ENCODE data around the gene ATP8B4.

GRCh38 chr15:50164458-50164857, 45.4 kb upstream of the ATP8B4 start:
- TF ChIP-seq CTCF (IDR thresholded peaks at IDR 0.05) = no peak
- no peak for TF ChIP-seq TAF1 (IDR thresholded peaks at IDR 0.05; ENCODE audit: borderline replicate concordance, low read depth, low read length)
- TF ChIP-seq NFIC (IDR thresholded peaks at IDR 0.05; ENCODE audit: borderline replicate concordance) = no peak
- no peak for TF ChIP-seq RFX5 (IDR thresholded peaks at IDR 0.05; ENCODE audit: low read length)
- no peak for TF ChIP-seq EP300 (IDR thresholded peaks at IDR 0.05; ENCODE audit: borderline replicate concordance in 1 of 2, low read depth in 1 of 2, low read length in 1 of 2)
- TF ChIP-seq USF2 (IDR thresholded peaks at IDR 0.05; ENCODE audit: borderline replicate concordance, low read depth, low read length) = no peak
- no peak for TF ChIP-seq EZH2phosphoT487 (IDR thresholded peaks at IDR 0.05; ENCODE audit: borderline replicate concordance, low read depth)
- TF ChIP-seq YY1 (IDR thresholded peaks at IDR 0.05; ENCODE audit: low read depth) = no peak
- no peak for TF ChIP-seq REST (IDR thresholded peaks at IDR 0.05; ENCODE audit: low read depth, low read length)
- no peak for TF ChIP-seq IRF3 (IDR thresholded peaks at IDR 0.05; ENCODE audit: low read depth, low read length)
- no peak for TF ChIP-seq MAX (IDR thresholded peaks at IDR 0.05; ENCODE audit: low read depth)
- TF ChIP-seq ZBTB33 (IDR thresholded peaks at IDR 0.05; ENCODE audit: borderline replicate concordance, low read depth) = no peak

All from SK-N-SH (cell line).